ENCODE data around the gene ZNF181. TPM values are rescaled to one million over a fixed set of nuclear protein-coding genes. Genes with fewer than 3 reads are reported as not detected.

ZNF181 gene
- total RNA-seq, 1 experiment from 2014 or later = 9.0 TPM

GRCh38 chr19:34692549-34692948 lies 41.5 kb upstream of the ZNF181 start (continued):
- TF ChIP-seq ZNF121 (CRISPR knock-in tag; IDR thresholded peaks at IDR 0.05) = no peak
- no peak for TF ChIP-seq ELF4 (CRISPR knock-in tag; IDR thresholded peaks at IDR 0.05; ENCODE audit: low read depth)
- TF ChIP-seq OVOL2 (CRISPR knock-in tag; IDR thresholded peaks at IDR 0.05; ENCODE audit: borderline replicate concordance) = no peak
- TF ChIP-seq JAZF1 (CRISPR knock-in tag; IDR thresholded peaks at IDR 0.05) = no peak
- TF ChIP-seq NFE2L1 (CRISPR knock-in tag; IDR thresholded peaks at IDR 0.05) = no peak
- TF ChIP-seq ATF6 (CRISPR knock-in tag; IDR thresholded peaks at IDR 0.05) = no peak
- no peak for TF ChIP-seq ZBTB43 (CRISPR knock-in tag; IDR thresholded peaks at IDR 0.05)

- peaks cover 19% of the 10 kb centered on the region for H3K36me3 Mint-ChIP-seq
- peaks cover 65% of the 10 kb centered on the region for H3K9me3 Mint-ChIP-seq
- ATAC-seq (no peak), DNase-seq (ENCODE audit: low spot score) (no peak)
- peaks cover 60% of the 10 kb centered on the region for H3K27me3 Mint-ChIP-seq (ENCODE audit: low read depth)
- ChIA-PET CTCF (no interaction called here), POLR2A (no interaction called here)
- no peak overlapping the region for H3K4me3 Mint-ChIP-seq
- peaks cover 13% of the 10 kb centered on the region for H3K4me1 Mint-ChIP-seq
- no peak overlapping the region for H3K27ac Mint-ChIP-seq
- TF ChIP-seq AR (CRISPR knock-in tag; IDR thresholded peaks at IDR 0.05) = no peak
- no peak for TF ChIP-seq JUN (CRISPR knock-in tag; IDR thresholded peaks at IDR 0.05)
- TF ChIP-seq FOXP4 (CRISPR knock-in tag; IDR thresholded peaks at IDR 0.05) = no peak
- TF ChIP-seq MAX (CRISPR knock-in tag; IDR thresholded peaks at IDR 0.05) = no peak
- TF ChIP-seq FOXK1 (CRISPR knock-in tag; IDR thresholded peaks at IDR 0.05) = no peak
- TF ChIP-seq TP53 (CRISPR knock-in tag; IDR thresholded peaks at IDR 0.05) = no peak
- TF ChIP-seq ZNF423 (CRISPR knock-in tag; IDR thresholded peaks at IDR 0.05) = no peak
- no peak for TF ChIP-seq ARID4B (CRISPR knock-in tag; IDR thresholded peaks at IDR 0.05; ENCODE audit: borderline replicate concordance)
- no peak for TF ChIP-seq ZBTB43 (CRISPR knock-in tag; IDR thresholded peaks at IDR 0.05)
- no peak for TF ChIP-seq STAT6 (CRISPR knock-in tag; conservative IDR thresholded peaks at IDR 0.05; ENCODE audit: low read depth)
- TF ChIP-seq ATF6 (CRISPR knock-in tag; IDR thresholded peaks at IDR 0.05) = no peak
- TF ChIP-seq TEAD1 (CRISPR knock-in tag; IDR thresholded peaks at IDR 0.05) = no peak
These were observed 26.4 kb upstream of the ZNF181 start for GRCh38 chr19:34707661-34708060.

Measured in WTC11 (cell line).